ENCODE data around the gene ELF4. TPM values are rescaled to one million over a fixed set of nuclear protein-coding genes. Genes with fewer than 3 reads are reported as not detected.

ELF4 gene
- total RNA-seq = 1 to 10 TPM; 6.5 to 6.9 TPM

DNA sequence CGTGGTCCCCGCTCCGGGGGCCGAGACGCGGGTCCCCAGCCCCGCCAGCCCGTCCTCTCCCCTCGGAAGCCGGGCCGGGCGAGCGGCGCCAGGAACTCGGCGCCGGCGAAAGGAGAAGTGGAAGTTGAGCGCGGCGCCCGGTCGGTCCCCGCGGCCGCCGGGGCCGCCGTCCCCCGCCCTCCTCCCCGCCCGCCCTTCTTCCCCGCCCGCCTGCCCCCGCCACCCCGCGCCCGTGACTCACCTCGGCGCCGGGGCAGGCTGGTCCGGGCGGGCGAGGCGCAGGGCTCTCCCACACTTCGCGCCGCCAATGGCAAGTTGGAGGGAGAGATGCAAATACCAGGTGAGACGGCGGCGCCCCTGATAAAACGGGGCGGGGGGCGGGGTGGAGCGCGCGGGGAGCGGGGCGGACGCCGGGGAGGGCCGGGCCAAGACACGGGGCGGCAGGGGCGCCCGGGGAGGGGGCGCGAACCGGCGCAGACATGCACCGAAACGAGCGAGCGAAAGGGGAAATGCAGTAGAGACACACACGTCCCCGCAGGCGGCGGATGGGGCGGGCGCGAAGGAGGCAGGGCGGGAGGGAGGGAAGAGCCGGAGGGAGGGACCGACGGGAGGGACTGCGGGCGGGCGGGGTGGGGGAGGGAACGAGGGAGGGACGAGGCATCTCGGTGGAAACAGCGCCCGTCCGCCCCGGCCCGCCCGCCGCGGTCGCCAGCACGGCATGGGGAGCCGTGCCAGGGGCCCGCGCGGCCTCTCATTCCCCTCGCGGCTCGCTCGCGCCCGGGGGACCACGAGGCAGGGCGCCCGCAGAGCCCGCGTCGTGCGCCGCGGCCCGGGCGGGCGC lies at the start of gene ELF4:
Gene ELF4, minus strand, starts transcription at position 119 of the 841 bp plus-strand sequence. CDS start 29,167 bp downstream, outside the sequence.
- intact Hi-C loops (cut with DNase I) = loop anchor here (5.0 kb wide), 1 partner anchor 57 kb away; the partner anchor contains the start of gene AIFM1
- no peak for DNase-seq (ENCODE audit: low spot score)
- WGBS = under 1% methylated on average over 29 of the region's 123 CpGs
- no peaks in the 10 kb centered on the region for H3K9me3 ChIP-seq
- peak within 1 kb of the TSS; percentile 74 to 84 for H3K27ac ChIP-seq
- peak within 1 kb of the TSS; percentile 51 for H3K4me3 ChIP-seq
- H3K36me3 ChIP-seq = no peaks in the 10 kb centered on the region
- no peaks in the 10 kb centered on the region for H3K27me3 ChIP-seq (replicated peaks; ENCODE audit: insufficient read depth)
- H3K4me1 ChIP-seq (replicated peaks) = no peaks in the 10 kb centered on the region
- peak; percentile 35 for TF ChIP-seq POLR2A (IDR thresholded peaks at IDR 0.05)
- TF ChIP-seq, protein P1, sequence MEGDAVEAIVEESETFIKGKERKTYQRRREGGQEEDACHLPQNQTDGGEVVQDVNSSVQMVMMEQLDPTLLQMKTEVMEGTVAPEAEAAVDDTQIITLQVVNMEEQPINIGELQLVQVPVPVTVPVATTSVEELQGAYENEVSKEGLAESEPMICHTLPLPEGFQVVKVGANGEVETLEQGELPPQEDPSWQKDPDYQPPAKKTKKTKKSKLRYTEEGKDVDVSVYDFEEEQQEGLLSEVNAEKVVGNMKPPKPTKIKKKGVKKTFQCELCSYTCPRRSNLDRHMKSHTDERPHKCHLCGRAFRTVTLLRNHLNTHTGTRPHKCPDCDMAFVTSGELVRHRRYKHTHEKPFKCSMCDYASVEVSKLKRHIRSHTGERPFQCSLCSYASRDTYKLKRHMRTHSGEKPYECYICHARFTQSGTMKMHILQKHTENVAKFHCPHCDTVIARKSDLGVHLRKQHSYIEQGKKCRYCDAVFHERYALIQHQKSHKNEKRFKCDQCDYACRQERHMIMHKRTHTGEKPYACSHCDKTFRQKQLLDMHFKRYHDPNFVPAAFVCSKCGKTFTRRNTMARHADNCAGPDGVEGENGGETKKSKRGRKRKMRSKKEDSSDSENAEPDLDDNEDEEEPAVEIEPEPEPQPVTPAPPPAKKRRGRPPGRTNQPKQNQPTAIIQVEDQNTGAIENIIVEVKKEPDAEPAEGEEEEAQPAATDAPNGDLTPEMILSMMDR (IDR thresholded peaks at IDR 0.05) = no peak

DNA sequence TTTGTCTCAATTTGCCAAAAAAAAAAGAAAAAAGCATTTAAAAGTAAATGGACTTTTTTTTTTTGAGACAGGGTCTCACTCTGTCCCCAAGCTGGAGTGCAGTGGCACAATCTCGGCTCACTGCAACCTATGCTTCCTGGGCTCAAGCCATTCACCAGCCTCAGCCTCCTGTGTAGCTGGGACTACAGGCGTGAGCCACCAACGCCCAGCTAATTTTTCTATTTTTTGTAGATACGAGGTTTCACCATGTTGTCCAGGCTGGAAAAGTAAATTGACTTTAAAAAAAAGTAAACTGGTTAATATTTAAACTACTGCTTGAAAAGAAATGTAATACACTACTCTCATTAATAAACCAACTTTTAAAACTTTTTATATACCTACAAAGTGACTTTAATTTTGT lies 49.5 kb upstream of the ELF4 start:
- Histone ChIP-seq H3K27ac (no peak overlapping the region), H3K4me3 (no peak overlapping the region), H3K27me3 (replicated peaks; ENCODE audit: insufficient read depth) (no peaks in the 10 kb centered on the region), H3K9me3 (no peaks in the 10 kb centered on the region), H3K36me3 (no peaks in the 10 kb centered on the region), H3K4me1 (replicated peaks) (no peaks in the 10 kb centered on the region)
- WGBS = 75% methylated on average over 4 of the region's 4 CpGs
- intact Hi-C loops (cut with DNase I) = no loop called here
- TF ChIP-seq POLR2AphosphoS5 (IDR thresholded peaks at IDR 0.05) (no peak), POLR2A (IDR thresholded peaks at IDR 0.05) (no peak)
- TF ChIP-seq, protein P1 (IDR thresholded peaks at IDR 0.05) = no peak
- no peak for DNase-seq (ENCODE audit: low spot score)

DNA sequence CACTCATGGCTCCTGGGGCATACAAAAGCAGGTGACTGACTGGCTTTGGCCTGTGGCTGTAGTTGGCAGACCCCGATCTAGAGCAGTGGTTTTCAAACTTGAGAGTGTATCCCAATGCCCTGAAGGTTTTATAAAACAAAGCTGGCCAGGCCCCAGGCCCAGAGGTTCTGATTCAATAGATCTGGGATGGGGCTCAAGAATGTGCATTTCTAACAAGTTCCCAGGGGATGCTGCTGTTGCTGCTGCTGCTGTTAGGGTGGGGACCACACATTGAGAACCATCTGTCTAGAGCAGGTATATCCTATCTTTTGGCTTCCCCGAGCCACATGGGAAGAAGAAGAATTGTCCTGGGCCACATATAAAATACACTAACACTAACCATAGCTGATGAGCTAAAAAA lies 48.0 kb upstream of the ELF4 start:
- H3K4me1 ChIP-seq (replicated peaks) = no peaks in the 10 kb centered on the region
- no peaks in the 10 kb centered on the region for H3K9me3 ChIP-seq
- 52% methylated on average over 2 of the region's 2 CpGs for WGBS
- no peak overlapping the region for H3K4me3 ChIP-seq
- TF ChIP-seq, protein P1 (IDR thresholded peaks at IDR 0.05) = no peak
- TF ChIP-seq POLR2A (IDR thresholded peaks at IDR 0.05) (no peak), POLR2AphosphoS5 (IDR thresholded peaks at IDR 0.05) (no peak)
- H3K36me3 ChIP-seq = no peaks in the 10 kb centered on the region
- DNase-seq (ENCODE audit: low spot score) = no peak
- no peaks in the 10 kb centered on the region for H3K27me3 ChIP-seq (replicated peaks; ENCODE audit: insufficient read depth)
- intact Hi-C loops (cut with DNase I) = no loop called here
- no peak overlapping the region for H3K27ac ChIP-seq

DNA sequence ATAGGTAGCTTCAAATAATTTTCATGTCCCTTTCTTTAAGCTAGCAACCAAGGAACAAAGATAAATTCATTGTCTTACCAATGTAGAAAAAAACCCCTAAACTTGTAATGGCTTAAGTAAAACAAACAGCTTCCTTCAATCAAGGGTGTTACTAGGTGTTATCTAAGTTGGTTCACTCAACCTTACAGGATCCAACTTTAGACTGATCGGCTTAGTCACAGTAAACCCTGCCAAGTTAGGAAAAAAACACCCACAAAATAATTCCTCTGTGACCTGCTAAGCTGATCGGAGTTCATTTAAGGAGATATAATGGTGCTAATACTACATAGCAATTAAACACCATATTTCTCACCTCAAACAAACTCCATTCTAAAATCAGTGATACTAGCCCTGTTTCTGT lies 45.3 kb upstream of the ELF4 start:
- Histone ChIP-seq H3K36me3 (no peaks in the 10 kb centered on the region), H3K4me1 (replicated peaks) (no peaks in the 10 kb centered on the region), H3K27me3 (replicated peaks; ENCODE audit: insufficient read depth) (no peaks in the 10 kb centered on the region), H3K27ac (no peak overlapping the region), H3K4me3 (no peak overlapping the region), H3K9me3 (no peaks in the 10 kb centered on the region)
- WGBS = 70% methylated on average over 2 of the region's 2 CpGs
- TF ChIP-seq POLR2A (IDR thresholded peaks at IDR 0.05) (no peak), POLR2AphosphoS5 (IDR thresholded peaks at IDR 0.05) (no peak)
- TF ChIP-seq, protein P1 (IDR thresholded peaks at IDR 0.05) = no peak
- intact Hi-C loops (cut with DNase I) = no loop called here
- no peak for DNase-seq (ENCODE audit: low spot score)

DNA sequence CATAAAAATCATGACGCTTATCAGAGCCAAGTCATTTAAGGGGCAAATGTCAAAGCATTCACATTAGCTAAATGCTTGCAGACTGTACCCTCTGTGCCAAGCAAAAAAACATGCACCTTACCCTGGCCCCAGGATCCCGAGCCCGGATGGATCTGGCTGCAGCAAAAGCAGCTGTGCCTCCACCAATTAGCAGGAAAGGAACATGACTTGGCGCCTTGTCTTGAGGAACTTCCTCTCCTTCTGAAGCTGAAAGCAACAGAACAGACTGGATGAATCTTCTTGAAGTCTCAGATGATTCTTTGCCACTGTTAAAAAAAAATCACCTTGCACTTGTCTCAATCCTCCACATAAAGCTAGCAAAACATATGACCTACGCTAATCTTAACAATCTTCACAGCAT lies 37.3 kb upstream of the ELF4 start:
- no peak overlapping the region for H3K27ac ChIP-seq
- WGBS = 67% methylated on average over 5 of the region's 5 CpGs
- no peaks in the 10 kb centered on the region for H3K9me3 ChIP-seq
- no peak overlapping the region for H3K4me3 ChIP-seq
- no peaks in the 10 kb centered on the region for H3K36me3 ChIP-seq
- DNase-seq (ENCODE audit: low spot score) = no peak
- intact Hi-C loops (cut with DNase I) = no loop called here
- TF ChIP-seq, protein P1 (IDR thresholded peaks at IDR 0.05) = no peak
- TF ChIP-seq POLR2AphosphoS5 (IDR thresholded peaks at IDR 0.05) = no peak
- TF ChIP-seq POLR2A (IDR thresholded peaks at IDR 0.05) = no peak
- no peaks in the 10 kb centered on the region for H3K4me1 ChIP-seq (replicated peaks)
- no peaks in the 10 kb centered on the region for H3K27me3 ChIP-seq (replicated peaks; ENCODE audit: insufficient read depth)

Measured in prostate gland (tissue), 2 donors.